Activated CD4-positive, alpha-beta T cell treated with anti-CD3 and anti-CD28 coated beads, Interleukin-2, amount 50 U/mL, for 16 hours (primary cell): ENCODE data around the gene COX7A2L.
"Not testable (repeated sequence)": the region's sequence is repeated elsewhere in the genome, so short reads cannot be mapped to it uniquely, and the experiment has no call there.

ENCODE experiments used
- DNase-seq: peaks from one replicate; pipeline ENCODE4 v3.0.0-alpha.2; 2020

The COX7A2L gene

GRCh38 chr2:42366411-42366810 lies 5.4 kb upstream of the COX7A2L start:
- no peak for DNase-seq

DNA sequence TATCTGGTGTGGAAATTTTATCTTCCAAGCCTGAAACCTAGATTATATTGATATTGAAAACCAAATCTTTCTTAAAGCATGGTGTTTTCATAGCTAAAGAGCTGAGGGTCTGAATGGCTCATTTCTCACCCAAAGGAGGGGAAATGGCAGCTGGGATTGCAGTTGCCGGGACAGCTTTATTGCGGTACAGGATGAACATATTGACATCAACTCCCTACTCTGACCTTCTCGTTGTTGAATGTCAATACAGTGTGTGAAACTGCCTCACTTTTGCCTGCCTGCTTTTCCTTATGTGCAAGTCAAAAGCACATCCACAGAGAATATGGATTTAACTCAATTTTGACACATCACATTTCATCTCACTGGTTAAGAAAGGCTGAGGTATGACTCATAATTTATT lies 3.6 kb upstream of the COX7A2L start:
- no peak for DNase-seq

GRCh38 chr2:42363413-42363812 lies 2.4 kb upstream of the COX7A2L start:
- DNase-seq = no peak

- no peak for DNase-seq
These were observed 789 bp upstream of the COX7A2L start for GRCh38 chr2:42361728-42362283.

DNA sequence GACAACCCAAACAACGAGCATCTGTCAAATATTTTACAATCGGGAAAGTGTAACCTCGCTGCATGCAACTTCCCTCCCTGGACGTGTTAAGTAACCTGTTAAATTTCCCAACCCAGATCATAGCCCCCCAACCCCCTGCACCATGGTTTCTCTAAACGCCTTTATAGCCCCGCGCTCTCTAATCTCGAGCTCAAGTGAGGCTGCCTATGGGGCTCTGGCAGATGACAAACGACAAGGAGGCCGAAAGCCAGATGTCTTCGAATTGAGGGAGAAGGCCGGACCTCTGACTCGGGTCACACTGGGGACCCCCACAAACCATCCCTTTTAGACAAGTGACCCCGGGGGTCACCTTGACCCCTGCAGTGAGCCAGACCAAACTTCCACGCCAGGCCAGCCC lies 526 bp downstream of the COX7A2L start:
- DNase-seq = no peak

DNA sequence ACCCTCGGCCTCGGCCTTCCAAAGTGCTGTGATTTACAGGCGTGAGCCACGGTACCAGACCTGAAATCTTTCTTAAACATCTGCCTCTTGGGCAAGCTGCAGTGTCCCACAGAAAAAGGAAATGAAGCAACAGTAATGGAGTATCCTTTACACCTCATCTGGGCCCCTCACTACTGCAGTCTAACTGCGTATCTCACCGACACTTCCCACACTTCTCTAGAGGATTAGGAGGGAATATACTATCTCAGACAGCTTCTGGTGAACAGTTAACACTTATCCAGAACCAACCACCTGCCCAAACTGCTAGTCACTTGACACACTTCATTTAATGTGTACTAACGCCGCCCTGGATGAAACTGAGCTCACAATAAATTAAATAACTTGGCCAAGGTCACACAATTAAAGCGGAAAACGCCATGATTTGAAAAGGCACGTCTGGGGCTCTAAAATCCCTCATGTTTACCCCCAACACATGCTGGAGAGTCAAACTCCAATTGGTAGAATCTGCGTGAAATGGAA lies 993 bp downstream of the COX7A2L start:
- peak; percentile 54 for DNase-seq

DNA sequence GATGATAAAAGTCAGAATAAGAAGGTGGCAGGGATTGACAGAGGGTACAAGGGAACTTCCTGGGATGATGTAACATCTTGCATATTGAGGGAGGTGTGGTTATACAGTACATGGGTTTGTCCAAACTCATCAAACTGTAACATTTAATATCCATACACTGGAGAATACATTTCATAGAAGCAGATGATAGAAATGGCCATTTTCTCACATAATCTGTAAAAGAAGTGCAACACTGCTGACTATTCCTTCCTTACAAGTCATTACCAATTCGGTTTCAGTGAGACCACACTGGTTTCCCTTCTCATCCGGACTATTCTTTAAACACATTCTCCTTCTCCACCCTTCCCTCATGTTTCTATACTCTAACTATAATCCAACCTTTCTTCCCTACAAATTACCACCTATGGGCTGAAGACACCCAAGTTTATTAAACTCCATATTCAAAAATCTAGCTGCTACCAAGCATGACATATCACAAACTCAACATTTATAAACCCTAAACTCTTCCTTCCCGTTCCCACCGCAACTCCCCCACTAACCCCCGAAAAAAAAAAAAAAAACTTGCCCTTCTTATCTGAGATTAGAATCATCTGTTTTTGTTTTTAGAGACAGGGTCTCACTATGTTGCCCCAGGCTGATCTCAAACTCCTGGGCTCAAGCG lies 1.6 kb downstream of the COX7A2L start:
- DNase-seq = peak; percentile 47

- peak; percentile 27 for DNase-seq
These were observed 7.1 kb downstream of the COX7A2L start for GRCh38 chr2:42353792-42354429.

DNA sequence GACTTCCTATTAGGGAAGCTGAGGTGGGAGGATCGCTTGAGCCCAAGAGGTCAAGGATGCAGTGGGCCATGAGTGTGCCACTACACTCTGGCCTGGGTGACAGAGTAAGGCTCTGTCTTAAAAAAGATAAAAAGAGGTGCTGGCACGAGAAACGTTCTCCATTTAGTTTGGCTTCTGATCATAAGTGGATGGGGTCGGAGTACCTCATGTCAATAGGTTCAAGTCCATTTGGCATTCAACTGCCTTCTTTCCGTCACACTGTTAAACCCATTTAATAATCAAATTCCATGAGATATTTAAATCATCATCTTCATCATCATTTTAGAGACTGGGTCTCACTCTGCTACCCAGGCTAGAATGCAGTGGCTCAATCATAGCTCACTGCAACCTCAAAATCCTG lies 9.2 kb downstream of the COX7A2L start:
- no peak for DNase-seq

GRCh38 chr2:42350434-42351063 lies 10.5 kb downstream of the COX7A2L start:
- DNase-seq = no peak

GRCh38 chr2:42348113-42348805 lies 12.8 kb downstream of the COX7A2L start:
- no peak for DNase-seq

GRCh38 chr2:42347518-42347917 lies 13.5 kb downstream of the COX7A2L start:
- not testable (repeated sequence) for DNase-seq

GRCh38 chr2:42346856-42347255 lies 14.2 kb downstream of the COX7A2L start:
- DNase-seq = not testable (repeated sequence)

GRCh38 chr2:42345986-42346385 lies 15.0 kb downstream of the COX7A2L start:
- DNase-seq = no peak

DNA sequence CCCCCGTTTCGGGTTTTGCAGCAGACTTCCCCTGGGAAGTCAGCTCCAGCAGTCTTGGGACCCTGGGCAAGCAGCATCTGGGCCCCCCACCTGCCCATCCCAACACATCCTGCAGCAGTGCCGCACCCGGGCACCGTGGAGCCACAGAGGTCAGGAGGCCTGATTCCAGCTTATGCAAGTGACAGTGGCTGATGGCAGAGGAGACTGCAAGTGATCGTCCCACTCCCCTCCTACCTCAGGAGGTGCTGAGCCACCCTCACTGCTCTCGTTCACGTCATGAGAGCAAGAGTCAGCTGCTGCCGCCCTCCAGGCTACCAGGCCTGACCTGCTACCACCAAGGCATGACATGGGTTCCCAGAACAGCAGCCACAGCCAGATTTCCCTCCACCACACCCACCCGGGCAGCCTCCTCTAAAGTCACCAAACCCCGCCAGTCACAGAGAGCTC lies 18.2 kb downstream of the COX7A2L start:
- DNase-seq = no peak

GRCh38 chr2:42342061-42342794 lies 18.8 kb downstream of the COX7A2L start:
- peak; percentile 39 for DNase-seq

GRCh38 chr2:42340938-42341636 lies 19.9 kb downstream of the COX7A2L start:
- no peak for DNase-seq

- no peak for DNase-seq
These were observed 20.7 kb downstream of the COX7A2L start for GRCh38 chr2:42340045-42340937.

DNA sequence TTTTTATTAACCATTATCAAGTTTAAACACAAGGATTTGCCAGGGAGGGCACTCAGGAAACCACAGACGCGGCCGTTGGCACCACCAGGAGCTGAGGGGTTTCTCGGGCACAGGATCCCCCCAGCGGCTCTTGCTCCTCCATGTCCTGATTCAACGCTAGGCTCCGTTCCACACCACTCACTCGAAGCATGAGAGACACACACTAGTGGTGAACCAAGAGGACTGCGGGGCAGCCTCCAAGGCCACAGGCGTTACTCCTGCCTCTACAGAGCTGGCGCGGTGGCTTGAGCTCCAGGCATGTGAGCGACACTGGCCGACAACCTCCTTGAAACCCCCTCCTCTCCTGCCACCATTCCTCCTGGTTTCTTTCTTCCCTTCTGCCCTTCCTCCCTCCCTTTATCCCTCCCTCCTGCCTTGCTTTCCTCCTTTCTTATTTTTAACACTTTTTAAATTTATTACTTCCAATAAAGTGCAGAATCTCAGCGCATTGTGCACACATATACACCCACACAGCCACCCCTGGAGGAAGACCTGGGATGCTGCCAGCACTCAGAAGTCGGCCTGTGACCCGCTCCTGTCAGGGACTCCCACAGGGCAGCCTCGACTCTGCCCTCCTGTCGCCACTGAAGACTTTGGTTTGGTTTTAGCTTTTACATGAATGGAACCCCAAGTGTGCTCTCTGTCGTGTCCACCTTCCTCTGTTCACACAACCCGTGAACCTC lies 21.7 kb downstream of the COX7A2L start:
- no peak for DNase-seq
